HL-60 (cell line): ENCODE measurements around the gene MICALL2.
"Not testable (repeated sequence)": the region's sequence is repeated elsewhere in the genome, so short reads cannot be mapped to it uniquely, and the experiment has no call there.

ENCODE experiments used
- DNase-seq, 2 experiments: peaks; one replicate each; pipeline ENCODE4 v3.0.0-alpha.2; 2010 to 2020; ENCODE audit warnings: low read depth in 1 of 2, low spot score in 1 of 2
- H3K27ac ChIP-seq: fragments of 250-450 bp; sonication (Bioruptor Pico); replicated peaks from 2 replicates; pipeline ENCODE4 v1.5.1; 2020; ENCODE audit warnings: mild to moderate bottlenecking, moderate library complexity
- H3K27me3 ChIP-seq: fragments of 250-450 bp; sonication (Bioruptor Pico); 2 replicates; pipeline ENCODE4 v1.5.1; 2021; ENCODE audit warnings: mild to moderate bottlenecking, moderate library complexity; ENCODE audit not compliant: insufficient read depth, poor library complexity, severe bottlenecking
- H3K4me3 ChIP-seq: replicated peaks from 2 replicates; pipeline ENCODE4 v1.5.1; 2011; ENCODE audit warnings: mild to moderate bottlenecking, control low read depth, low read length; ENCODE audit not compliant: insufficient read depth
- GABPA ChIP-seq: IDR thresholded peaks from 2 replicates; pipeline ENCODE4 v1.6.1; 2012; ENCODE audit warnings: low read depth
- POLR2AphosphoS5 ChIP-seq: IDR thresholded peaks from 2 replicates; pipeline ENCODE4 v1.6.1; 2012; ENCODE audit warnings: low read depth
- SPI1 ChIP-seq: IDR thresholded peaks from 2 replicates; pipeline ENCODE4 v1.6.1; 2012; ENCODE audit warnings: low read depth, mild to moderate bottlenecking, borderline replicate concordance
- TF ChIP-seq, protein P1 (sequence below): IDR thresholded peaks from one replicate; pipeline ENCODE4 v1.5.1; 2011; ENCODE audit warnings: low read length, control low read depth, inconsistent platforms; ENCODE audit not compliant: insufficient read depth
- TF ChIP-seq, protein P2 (sequence below): IDR thresholded peaks from 2 replicates; pipeline ENCODE4 v1.6.1; 2012; ENCODE audit warnings: low read depth; ENCODE audit not compliant: insufficient replicate concordance

Gene MICALL2

DNA sequence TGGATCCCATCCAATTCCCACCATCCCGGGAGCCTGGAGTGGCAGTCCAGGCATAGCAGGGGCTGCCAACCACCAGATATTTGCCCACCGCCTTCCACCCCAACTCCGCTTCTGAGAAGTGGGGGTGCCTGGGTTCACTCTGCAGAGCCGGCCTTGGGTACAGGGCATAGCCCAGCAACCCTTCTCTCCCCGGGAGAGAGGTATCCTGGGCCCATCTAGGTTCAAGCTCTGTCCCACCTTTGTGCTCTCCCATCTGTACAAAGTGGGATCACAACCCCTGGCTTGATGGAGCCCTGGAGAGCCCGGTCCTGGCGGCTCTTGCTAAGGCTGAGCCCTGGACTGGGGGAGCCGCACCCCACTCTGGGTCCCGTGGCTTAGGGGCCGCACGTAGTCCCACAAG lies 12.2 kb downstream of the MICALL2 start:
- Histone ChIP-seq H3K27ac (no peak overlapping the region), H3K27me3 (no peaks in the 10 kb centered on the region), H3K4me3 (no peak overlapping the region)
- TF ChIP-seq, protein P1, sequence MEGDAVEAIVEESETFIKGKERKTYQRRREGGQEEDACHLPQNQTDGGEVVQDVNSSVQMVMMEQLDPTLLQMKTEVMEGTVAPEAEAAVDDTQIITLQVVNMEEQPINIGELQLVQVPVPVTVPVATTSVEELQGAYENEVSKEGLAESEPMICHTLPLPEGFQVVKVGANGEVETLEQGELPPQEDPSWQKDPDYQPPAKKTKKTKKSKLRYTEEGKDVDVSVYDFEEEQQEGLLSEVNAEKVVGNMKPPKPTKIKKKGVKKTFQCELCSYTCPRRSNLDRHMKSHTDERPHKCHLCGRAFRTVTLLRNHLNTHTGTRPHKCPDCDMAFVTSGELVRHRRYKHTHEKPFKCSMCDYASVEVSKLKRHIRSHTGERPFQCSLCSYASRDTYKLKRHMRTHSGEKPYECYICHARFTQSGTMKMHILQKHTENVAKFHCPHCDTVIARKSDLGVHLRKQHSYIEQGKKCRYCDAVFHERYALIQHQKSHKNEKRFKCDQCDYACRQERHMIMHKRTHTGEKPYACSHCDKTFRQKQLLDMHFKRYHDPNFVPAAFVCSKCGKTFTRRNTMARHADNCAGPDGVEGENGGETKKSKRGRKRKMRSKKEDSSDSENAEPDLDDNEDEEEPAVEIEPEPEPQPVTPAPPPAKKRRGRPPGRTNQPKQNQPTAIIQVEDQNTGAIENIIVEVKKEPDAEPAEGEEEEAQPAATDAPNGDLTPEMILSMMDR, result no peak
- TF ChIP-seq GABPA (no peak), SPI1 (no peak), POLR2AphosphoS5 (no peak)
- DNase-seq, result no peak

- H3K27me3 ChIP-seq, result no peaks in the 10 kb centered on the region
- H3K4me3 ChIP-seq, result no peak overlapping the region
- no peak for DNase-seq
- H3K27ac ChIP-seq, result no peak overlapping the region
- TF ChIP-seq POLR2AphosphoS5, result no peak
- TF ChIP-seq, protein P1, result no peak
- TF ChIP-seq SPI1, result no peak
- TF ChIP-seq GABPA, result no peak
- TF ChIP-seq, protein P2, sequence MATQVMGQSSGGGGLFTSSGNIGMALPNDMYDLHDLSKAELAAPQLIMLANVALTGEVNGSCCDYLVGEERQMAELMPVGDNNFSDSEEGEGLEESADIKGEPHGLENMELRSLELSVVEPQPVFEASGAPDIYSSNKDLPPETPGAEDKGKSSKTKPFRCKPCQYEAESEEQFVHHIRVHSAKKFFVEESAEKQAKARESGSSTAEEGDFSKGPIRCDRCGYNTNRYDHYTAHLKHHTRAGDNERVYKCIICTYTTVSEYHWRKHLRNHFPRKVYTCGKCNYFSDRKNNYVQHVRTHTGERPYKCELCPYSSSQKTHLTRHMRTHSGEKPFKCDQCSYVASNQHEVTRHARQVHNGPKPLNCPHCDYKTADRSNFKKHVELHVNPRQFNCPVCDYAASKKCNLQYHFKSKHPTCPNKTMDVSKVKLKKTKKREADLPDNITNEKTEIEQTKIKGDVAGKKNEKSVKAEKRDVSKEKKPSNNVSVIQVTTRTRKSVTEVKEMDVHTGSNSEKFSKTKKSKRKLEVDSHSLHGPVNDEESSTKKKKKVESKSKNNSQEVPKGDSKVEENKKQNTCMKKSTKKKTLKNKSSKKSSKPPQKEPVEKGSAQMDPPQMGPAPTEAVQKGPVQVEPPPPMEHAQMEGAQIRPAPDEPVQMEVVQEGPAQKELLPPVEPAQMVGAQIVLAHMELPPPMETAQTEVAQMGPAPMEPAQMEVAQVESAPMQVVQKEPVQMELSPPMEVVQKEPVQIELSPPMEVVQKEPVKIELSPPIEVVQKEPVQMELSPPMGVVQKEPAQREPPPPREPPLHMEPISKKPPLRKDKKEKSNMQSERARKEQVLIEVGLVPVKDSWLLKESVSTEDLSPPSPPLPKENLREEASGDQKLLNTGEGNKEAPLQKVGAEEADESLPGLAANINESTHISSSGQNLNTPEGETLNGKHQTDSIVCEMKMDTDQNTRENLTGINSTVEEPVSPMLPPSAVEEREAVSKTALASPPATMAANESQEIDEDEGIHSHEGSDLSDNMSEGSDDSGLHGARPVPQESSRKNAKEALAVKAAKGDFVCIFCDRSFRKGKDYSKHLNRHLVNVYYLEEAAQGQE, result no peak
Observed at GRCh38 chr7:1446620-1447032, 12.6 kb downstream of the MICALL2 start.

- not testable (repeated sequence) for H3K4me3 ChIP-seq, H3K27me3 ChIP-seq, DNase-seq, H3K27ac ChIP-seq
Observed at GRCh38 chr7:1446026-1446425, 13.2 kb downstream of the MICALL2 start.

- no peak overlapping the region for H3K27ac ChIP-seq
- no peak for DNase-seq
- H3K4me3 ChIP-seq, result no peak overlapping the region
- TF ChIP-seq, protein P1, result no peak
- TF ChIP-seq GABPA (no peak), SPI1 (no peak), POLR2AphosphoS5 (no peak)
- TF ChIP-seq, protein P2, result no peak
- H3K27me3 ChIP-seq, result no peaks in the 10 kb centered on the region
Observed at GRCh38 chr7:1445341-1445740, 13.9 kb downstream of the MICALL2 start.
